HepG2 (cell line): ENCODE results near the gene TMEM9B. TPM values are rescaled to one million over a fixed set of nuclear protein-coding genes. Genes with fewer than 3 reads are reported as not detected.

Experiments used
- ATAC-seq: fragments of 200-7000 bp; cut with Tn5 transposase; 3 replicates; pipeline ENCODE4 v1.9.1; 2020; ENCODE audit warnings: mild to moderate bottlenecking, moderate library complexity
- BruUV-seq: library from RNA; stranded (reverse); fragments of 400-500 nt; replicated peaks from 2 replicates; lab custom pipeline; 2021; lab: Mats Ljungman, UMichigan
- CTCF ChIA-PET: fragments of 300-600 bp; formaldehyde crosslinking; extraction: SDS; loops from one replicate; lab custom pipeline; 2021; ENCODE audit warnings: low total read pairs, inconsistent platforms, low intra/inter-chr PET ratio; lab: Yijun Ruan, JAX
- POLR2A ChIA-PET: fragments of 350-600 bp; sonication (Branson Sonifier 250); formaldehyde crosslinking; loops from one replicate; lab custom pipeline; 2020; ENCODE audit warnings: antibody characterized with exemption, inconsistent platforms; lab: Yijun Ruan, JAX
- DNase-seq: peaks from one replicate; pipeline ENCODE4 v3.0.0-alpha.2; 2015; ENCODE audit warnings: low spot score
- FAIRE-seq: peaks from 3 replicates; lab custom pipeline; 2011; peaks lifted over from hg19 to GRCh38; lab: Jason Lieb, UNC
- H2AFZ ChIP-seq: one replicate; pipeline ENCODE4 v1.6.1; 2011; ENCODE audit warnings: low read length, inconsistent platforms
- H3K27ac ChIP-seq: fragments of 300-600 bp; 3 replicates; pipeline ENCODE4 v1.8.0; 2011; ENCODE audit warnings: mixed run types, mild to moderate bottlenecking, mixed read lengths, low read length, inconsistent platforms; ENCODE audit not compliant: insufficient read depth; ENCODE audit errors: extremely low read length
- H3K27me3 ChIP-seq, 2 experiments: fragments of 200-600 bp in 1 of 2; 2 replicates in 1 of 2; 3 replicates in 1 of 2; pipeline versions ENCODE4 v1.6.0 to v1.8.0; 2011; ENCODE audit warnings: low read length in 2 of 2, mild to moderate bottlenecking in 2 of 2, moderate library complexity in 2 of 2, inconsistent platforms in 1 of 2; ENCODE audit not compliant: insufficient read depth in 2 of 2, control insufficient read depth in 1 of 2
- H3K36me3 ChIP-seq, 2 experiments: fragments of 200-600 bp in 1 of 2; replicated peaks in 1 of 2; 2 replicates in 1 of 2; 3 replicates in 1 of 2; pipeline versions ENCODE4 v1.5.1 to v1.8.0; 2011; ENCODE audit warnings: low read length in 2 of 2, inconsistent platforms in 1 of 2; ENCODE audit not compliant: insufficient read depth in 2 of 2, control insufficient read depth in 1 of 2
- H3K4me1 ChIP-seq: 2 replicates; pipeline ENCODE4 v1.5.1; 2012; ENCODE audit warnings: low read length, inconsistent platforms; ENCODE audit not compliant: insufficient read depth
- H3K4me2 ChIP-seq: 2 replicates; pipeline ENCODE4 v1.6.0; 2011; ENCODE audit warnings: low read depth, low read length, inconsistent platforms
- H3K4me3 ChIP-seq, 3 experiments: fragments of 200-600 bp in 1 of 3; sonication (generic), shearing (Covaris generic) in 1 of 3; replicated peaks in 1 of 3; 2 replicates each; pipeline ENCODE4 v1.5.1; 2011 to 2016; ENCODE audit warnings: low read length in 3 of 3, inconsistent platforms in 2 of 3, low read depth in 2 of 3, mild to moderate bottlenecking in 2 of 3, control low read depth in 1 of 3, mixed read lengths in 1 of 3; ENCODE audit not compliant: insufficient read depth in 1 of 3
- H3K79me2 ChIP-seq: one replicate; pipeline ENCODE4 v1.6.1; 2011; ENCODE audit warnings: low read length, inconsistent platforms; ENCODE audit not compliant: insufficient read depth
- H3K9ac ChIP-seq: 2 replicates; pipeline ENCODE4 v1.6.0; 2011; ENCODE audit warnings: mild to moderate bottlenecking, low read depth, low read length, inconsistent platforms; ENCODE audit not compliant: insufficient read depth
- H3K9me3 ChIP-seq: 2 replicates; pipeline ENCODE4 v1.5.1; 2012; ENCODE audit warnings: mild to moderate bottlenecking, low read length
- H4K20me1 ChIP-seq: 2 replicates; pipeline ENCODE4 v1.6.0; 2011; ENCODE audit warnings: inconsistent platforms, mild to moderate bottlenecking, low read length, moderate library complexity; ENCODE audit not compliant: insufficient read depth
- ARID2 ChIP-seq: sonication (generic); formaldehyde crosslinking; IDR thresholded peaks from 2 replicates; pipeline ENCODE4 v1.8.1; 2022; ENCODE audit warnings: mild to moderate bottlenecking, missing genetic modification reagents, borderline replicate concordance
- ELF1 ChIP-seq: sonication (generic); formaldehyde crosslinking; IDR thresholded peaks from 2 replicates; pipeline ENCODE4 v1.4.0; 2020; ENCODE audit warnings: missing genetic modification reagents
- HNRNPLL ChIP-seq: fragments of 200-400 bp; formaldehyde crosslinking; IDR thresholded peaks from 2 replicates; pipeline ENCODE4 v1.6.1; 2017; ENCODE audit warnings: mild to moderate bottlenecking, low read depth, low read length; ENCODE audit not compliant: poor library complexity, severe bottlenecking
- ISL2 ChIP-seq: sonication (generic); formaldehyde crosslinking; IDR thresholded peaks from 2 replicates; pipeline ENCODE4 v1.5.0; 2020; ENCODE audit warnings: missing genetic modification reagents
- KDM1A ChIP-seq: IDR thresholded peaks from 2 replicates; pipeline ENCODE4 v1.6.1; 2016; ENCODE audit warnings: missing compliant biosample characterization
- KDM5B ChIP-seq: sonication (generic); formaldehyde crosslinking; IDR thresholded peaks from 2 replicates; pipeline ENCODE4 v1.4.0; 2020; ENCODE audit warnings: missing genetic modification reagents, mild to moderate bottlenecking, borderline replicate concordance
- KLF9 ChIP-seq: IDR thresholded peaks from 2 replicates; pipeline ENCODE4 v1.6.1; 2016; ENCODE audit warnings: low read depth
- MIER2 ChIP-seq: IDR thresholded peaks from 2 replicates; pipeline ENCODE4 v1.6.1; 2016; ENCODE audit warnings: missing biosample characterization, missing genetic modification reagents
- MXI1 ChIP-seq: IDR thresholded peaks from 3 replicates; pipeline ENCODE4 v1.6.1; 2012; ENCODE audit warnings: low read depth, low read length, inconsistent platforms, borderline replicate concordance
- SOX5 ChIP-seq: IDR thresholded peaks from 2 replicates; pipeline ENCODE4 v1.6.1; 2016; ENCODE audit warnings: borderline replicate concordance
- ZBTB1 ChIP-seq: sonication (generic); formaldehyde crosslinking; IDR thresholded peaks from 2 replicates; pipeline ENCODE4 v1.4.0; 2020; ENCODE audit warnings: missing genetic modification reagents, borderline replicate concordance
- ZNF335 ChIP-seq: sonication (generic); formaldehyde crosslinking; IDR thresholded peaks from 2 replicates; pipeline ENCODE4 v1.4.0; 2020; ENCODE audit warnings: missing genetic modification reagents
- ZNF777 ChIP-seq: sonication (generic); formaldehyde crosslinking; IDR thresholded peaks from 2 replicates; pipeline ENCODE4 v1.4.0; 2020; ENCODE audit warnings: missing genetic modification reagents
- WGBS: methylation state at CpG from one replicate; pipeline ENCODE4 v1.1.6; 2017; ENCODE audit warnings: low lambda C conversion rate; 5-methylcytosine and 5-hydroxymethylcytosine counted together
- in situ Hi-C: cut with HindIII; loops from 2 replicates; pipeline ENCODE4 v1.10.0; 2017; ENCODE audit warnings: low pct_unique_long_range_greater_than_20kb; ENCODE audit not compliant: extremely low pct_ligation_motif_present
- intact Hi-C: fragments of 100-400 bp; cut with micrococcal nuclease; formaldehyde crosslinking; loops from one replicate; pipeline ENCODE4 v1.10.0; 2022; ENCODE audit not compliant: unreplicated experiment
- polyA plus RNA-seq, 8 experiments: library from polyadenylated mRNA; depleted of rRNA in 3 of 8; stranded (reverse) in 7 of 8; unstranded in 1 of 8; fragments of >200 nt; fragmentation: Illumina TruSeq in 4 of 8; extraction: Trizol in 4 of 8; gene quantifications; 2 replicates each; pipeline versions ENCODE4 v1.2.1 to v1.2.3, GENCODE V29; 2011 to 2016; ENCODE audit warnings: low read depth in 4 of 8, missing spikeins in 1 of 8, mixed read lengths in 1 of 8; ENCODE audit not compliant: insufficient read depth in 1 of 8
- total RNA-seq, 5 experiments: library from RNA; depleted of rRNA; stranded (reverse); fragments of >200 nt; fragmentation: Illumina TruSeq; extraction: Trizol; gene quantifications; 2 replicates each; pipeline ENCODE4 v1.2.3, GENCODE V29; 2016; ENCODE audit warnings: low read depth in 1 of 5
- TF ChIP-seq, protein P1 (sequence below): sonication (generic); formaldehyde crosslinking; IDR thresholded peaks from 2 replicates; pipeline ENCODE4 v1.5.1; 2020; ENCODE audit warnings: mild to moderate bottlenecking, missing genetic modification reagents, moderate library complexity
- TF ChIP-seq, protein P2 (sequence below): sonication (generic); formaldehyde crosslinking; IDR thresholded peaks from 2 replicates; pipeline ENCODE4 v1.9.0; 2021; ENCODE audit warnings: missing genetic modification reagents, mild to moderate bottlenecking, borderline replicate concordance
- TF ChIP-seq, protein P3 (sequence below): IDR thresholded peaks from 2 replicates; pipeline ENCODE4 v1.6.1; 2016; ENCODE audit warnings: low read depth, borderline replicate concordance

Gene TMEM9B
- total and polyA plus RNA-seq, 2 of the 13 experiments (the other 11 are each of a cell fraction or from before 2014, with no cell fraction given) = 12.4 to 20.8 TPM

DNA sequence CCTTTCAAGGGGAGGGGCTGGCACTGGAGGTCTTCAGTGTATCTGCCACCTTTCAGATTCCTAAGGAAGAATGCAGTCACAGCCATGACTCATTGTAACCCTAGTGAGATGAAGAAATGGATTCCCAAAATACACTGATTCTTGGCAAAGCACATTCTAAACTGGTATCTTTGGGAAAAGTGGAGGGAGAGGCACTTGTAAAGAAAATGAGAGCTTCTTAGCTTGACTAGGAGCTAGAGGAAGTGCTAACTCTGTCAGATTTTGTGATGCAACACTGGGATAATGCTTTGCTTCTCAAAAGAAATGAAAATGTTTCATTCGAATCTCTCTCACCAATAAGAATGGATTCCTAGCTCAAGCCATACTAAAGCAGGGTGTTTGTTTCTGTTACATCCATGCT lies 25.2 kb upstream of the TMEM9B start:
- Histone ChIP-seq H3K4me2 (no peak overlapping the region), H4K20me1 (no peaks in the 10 kb centered on the region), H3K9ac (no peak overlapping the region), H3K79me2 (no peaks in the 10 kb centered on the region), H3K9me3 (no peaks in the 10 kb centered on the region), H3K27ac (no peak overlapping the region), H3K4me1 (peaks cover 16% of the 10 kb centered on the region), H3K36me3 (no peaks in the 10 kb centered on the region), H3K4me3 (no peak overlapping the region), H3K27me3 (peaks cover 0 to 17% of the 10 kb centered on the region in 2 experiments; a peak in 1 of 5 replicates), H2AFZ (no peak overlapping the region)
- no peak for ATAC-seq
- WGBS = 25% methylated on average over 1 of the region's 1 CpG
- in situ Hi-C loops = no loop called here
- ChIA-PET POLR2A (no interaction called here), CTCF (no interaction called here)
- TF ChIP-seq MIER2 (CRISPR knock-in tag) (no peak), ZNF777 (CRISPR knock-in tag) (no peak), ELF1 (no peak), SOX5 (CRISPR knock-in tag) (no peak), MXI1 (no peak), ZNF335 (no peak), KDM1A (CRISPR knock-in tag) (no peak), ISL2 (CRISPR knock-in tag) (no peak), KDM5B (CRISPR knock-in tag) (no peak), KLF9 (CRISPR knock-in tag) (no peak), ZBTB1 (no peak), HNRNPLL (no peak), ARID2 (CRISPR knock-in tag) (no peak)
- TF ChIP-seq, protein P1, sequence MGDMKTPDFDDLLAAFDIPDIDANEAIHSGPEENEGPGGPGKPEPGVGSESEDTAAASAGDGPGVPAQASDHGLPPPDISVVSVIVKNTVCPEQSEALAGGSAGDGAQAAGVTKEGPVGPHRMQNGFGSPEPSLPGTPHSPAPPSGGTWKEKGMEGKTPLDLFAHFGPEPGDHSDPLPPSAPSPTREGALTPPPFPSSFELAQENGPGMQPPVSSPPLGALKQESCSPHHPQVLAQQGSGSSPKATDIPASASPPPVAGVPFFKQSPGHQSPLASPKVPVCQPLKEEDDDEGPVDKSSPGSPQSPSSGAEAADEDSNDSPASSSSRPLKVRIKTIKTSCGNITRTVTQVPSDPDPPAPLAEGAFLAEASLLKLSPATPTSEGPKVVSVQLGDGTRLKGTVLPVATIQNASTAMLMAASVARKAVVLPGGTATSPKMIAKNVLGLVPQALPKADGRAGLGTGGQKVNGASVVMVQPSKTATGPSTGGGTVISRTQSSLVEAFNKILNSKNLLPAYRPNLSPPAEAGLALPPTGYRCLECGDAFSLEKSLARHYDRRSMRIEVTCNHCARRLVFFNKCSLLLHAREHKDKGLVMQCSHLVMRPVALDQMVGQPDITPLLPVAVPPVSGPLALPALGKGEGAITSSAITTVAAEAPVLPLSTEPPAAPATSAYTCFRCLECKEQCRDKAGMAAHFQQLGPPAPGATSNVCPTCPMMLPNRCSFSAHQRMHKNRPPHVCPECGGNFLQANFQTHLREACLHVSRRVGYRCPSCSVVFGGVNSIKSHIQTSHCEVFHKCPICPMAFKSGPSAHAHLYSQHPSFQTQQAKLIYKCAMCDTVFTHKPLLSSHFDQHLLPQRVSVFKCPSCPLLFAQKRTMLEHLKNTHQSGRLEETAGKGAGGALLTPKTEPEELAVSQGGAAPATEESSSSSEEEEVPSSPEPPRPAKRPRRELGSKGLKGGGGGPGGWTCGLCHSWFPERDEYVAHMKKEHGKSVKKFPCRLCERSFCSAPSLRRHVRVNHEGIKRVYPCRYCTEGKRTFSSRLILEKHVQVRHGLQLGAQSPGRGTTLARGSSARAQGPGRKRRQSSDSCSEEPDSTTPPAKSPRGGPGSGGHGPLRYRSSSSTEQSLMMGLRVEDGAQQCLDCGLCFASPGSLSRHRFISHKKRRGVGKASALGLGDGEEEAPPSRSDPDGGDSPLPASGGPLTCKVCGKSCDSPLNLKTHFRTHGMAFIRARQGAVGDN (CRISPR knock-in tag) = no peak
- TF ChIP-seq, protein P2, sequence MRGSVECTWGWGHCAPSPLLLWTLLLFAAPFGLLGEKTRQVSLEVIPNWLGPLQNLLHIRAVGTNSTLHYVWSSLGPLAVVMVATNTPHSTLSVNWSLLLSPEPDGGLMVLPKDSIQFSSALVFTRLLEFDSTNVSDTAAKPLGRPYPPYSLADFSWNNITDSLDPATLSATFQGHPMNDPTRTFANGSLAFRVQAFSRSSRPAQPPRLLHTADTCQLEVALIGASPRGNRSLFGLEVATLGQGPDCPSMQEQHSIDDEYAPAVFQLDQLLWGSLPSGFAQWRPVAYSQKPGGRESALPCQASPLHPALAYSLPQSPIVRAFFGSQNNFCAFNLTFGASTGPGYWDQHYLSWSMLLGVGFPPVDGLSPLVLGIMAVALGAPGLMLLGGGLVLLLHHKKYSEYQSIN (CRISPR knock-in tag) = no peak
- TF ChIP-seq, protein P3, sequence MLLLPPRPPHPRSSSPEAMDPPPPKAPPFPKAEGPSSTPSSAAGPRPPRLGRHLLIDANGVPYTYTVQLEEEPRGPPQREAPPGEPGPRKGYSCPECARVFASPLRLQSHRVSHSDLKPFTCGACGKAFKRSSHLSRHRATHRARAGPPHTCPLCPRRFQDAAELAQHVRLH (CRISPR knock-in tag) = no peak
- no TSS peak for BruUV-seq
- DNase-seq = no peak
- intact Hi-C loops = no loop called here
- no peak for FAIRE-seq
